Measurements from ENCODE around the gene ZNF217. TPM values are rescaled to one million over a fixed set of nuclear protein-coding genes. Genes with fewer than 3 reads are reported as not detected.

Gene ZNF217
- total and polyA plus RNA-seq, 10 of the 15 experiments (the other 5 are each of a cell fraction or from before 2014, with no cell fraction given) = 8.5 to 76.6 (median 40.6) TPM

DNA sequence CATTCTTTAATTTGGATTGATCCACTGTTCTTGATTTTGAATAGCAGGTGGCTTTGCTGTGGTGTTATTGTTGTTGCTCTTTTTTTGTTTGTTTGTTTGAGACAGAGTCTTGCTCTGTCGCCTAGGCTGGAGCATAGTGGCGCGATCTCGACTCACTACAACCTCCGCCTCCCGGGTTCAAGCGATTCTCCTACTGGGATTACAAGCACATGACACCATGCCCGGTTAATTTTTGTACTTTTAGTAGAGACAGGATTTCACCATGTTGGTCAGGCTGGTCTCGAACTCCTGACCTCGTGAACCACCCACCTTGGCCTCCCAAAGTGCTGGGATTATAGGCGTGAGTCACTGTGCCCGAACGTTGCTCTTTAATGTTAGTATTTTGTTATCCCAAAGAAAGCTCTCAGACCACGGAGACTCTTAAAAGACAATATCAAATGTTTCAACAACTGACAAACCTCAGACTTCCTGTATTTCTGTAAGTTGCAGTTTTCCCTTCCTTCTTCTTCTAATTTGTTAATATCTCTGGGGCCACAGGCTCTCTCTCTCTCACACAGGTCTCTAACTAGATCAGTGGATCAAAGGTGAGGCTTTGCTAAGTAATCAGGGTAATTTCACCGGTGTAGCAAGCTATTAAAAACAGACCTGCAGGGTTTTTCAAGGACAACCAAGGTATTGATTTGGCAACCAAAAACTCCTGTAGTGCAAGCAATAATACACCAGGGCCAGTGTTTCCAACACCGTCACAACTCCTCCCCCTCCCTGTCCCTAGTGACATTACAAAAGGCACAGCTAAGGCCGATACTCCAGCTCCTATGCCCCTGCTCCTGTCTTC is 48.8 kb upstream of the ZNF217 start (continued):
- TF ChIP-seq ETV6 (conservative IDR thresholded peaks at IDR 0.05 in 1 of 2, IDR thresholded peaks at IDR 0.05 in 1 of 2; ENCODE audit: borderline replicate concordance in 1 of 2, low read depth in 1 of 2) = peak in 1 of 2 experiments; percentile 18; a peak in 1 of 4 replicates
- TF ChIP-seq MTA2 (IDR thresholded peaks at IDR 0.05; ENCODE audit: low read depth) = peak; percentile 44
- TF ChIP-seq POLR2AphosphoS5 (IDR thresholded peaks at IDR 0.05; ENCODE audit: low read length) = no peak
- no peak for TF ChIP-seq RFX5 (IDR thresholded peaks at IDR 0.05; ENCODE audit: low read depth, low read length)
- TF ChIP-seq, protein P1, sequence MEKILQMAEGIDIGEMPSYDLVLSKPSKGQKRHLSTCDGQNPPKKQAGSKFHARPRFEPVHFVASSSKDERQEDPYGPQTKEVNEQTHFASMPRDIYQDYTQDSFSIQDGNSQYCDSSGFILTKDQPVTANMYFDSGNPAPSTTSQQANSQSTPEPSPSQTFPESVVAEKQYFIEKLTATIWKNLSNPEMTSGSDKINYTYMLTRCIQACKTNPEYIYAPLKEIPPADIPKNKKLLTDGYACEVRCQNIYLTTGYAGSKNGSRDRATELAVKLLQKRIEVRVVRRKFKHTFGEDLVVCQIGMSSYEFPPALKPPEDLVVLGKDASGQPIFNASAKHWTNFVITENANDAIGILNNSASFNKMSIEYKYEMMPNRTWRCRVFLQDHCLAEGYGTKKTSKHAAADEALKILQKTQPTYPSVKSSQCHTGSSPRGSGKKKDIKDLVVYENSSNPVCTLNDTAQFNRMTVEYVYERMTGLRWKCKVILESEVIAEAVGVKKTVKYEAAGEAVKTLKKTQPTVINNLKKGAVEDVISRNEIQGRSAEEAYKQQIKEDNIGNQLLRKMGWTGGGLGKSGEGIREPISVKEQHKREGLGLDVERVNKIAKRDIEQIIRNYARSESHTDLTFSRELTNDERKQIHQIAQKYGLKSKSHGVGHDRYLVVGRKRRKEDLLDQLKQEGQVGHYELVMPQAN (conservative IDR thresholded peaks at IDR 0.05) = peak; percentile 61
- TF ChIP-seq PML (IDR thresholded peaks at IDR 0.05; ENCODE audit: low read length) = no peak
- peak; percentile 42; the same call in 1 of the 2 replicates for TF ChIP-seq GATAD2B (conservative IDR thresholded peaks at IDR 0.05; ENCODE audit: low read depth)
- TF ChIP-seq, protein P2, sequence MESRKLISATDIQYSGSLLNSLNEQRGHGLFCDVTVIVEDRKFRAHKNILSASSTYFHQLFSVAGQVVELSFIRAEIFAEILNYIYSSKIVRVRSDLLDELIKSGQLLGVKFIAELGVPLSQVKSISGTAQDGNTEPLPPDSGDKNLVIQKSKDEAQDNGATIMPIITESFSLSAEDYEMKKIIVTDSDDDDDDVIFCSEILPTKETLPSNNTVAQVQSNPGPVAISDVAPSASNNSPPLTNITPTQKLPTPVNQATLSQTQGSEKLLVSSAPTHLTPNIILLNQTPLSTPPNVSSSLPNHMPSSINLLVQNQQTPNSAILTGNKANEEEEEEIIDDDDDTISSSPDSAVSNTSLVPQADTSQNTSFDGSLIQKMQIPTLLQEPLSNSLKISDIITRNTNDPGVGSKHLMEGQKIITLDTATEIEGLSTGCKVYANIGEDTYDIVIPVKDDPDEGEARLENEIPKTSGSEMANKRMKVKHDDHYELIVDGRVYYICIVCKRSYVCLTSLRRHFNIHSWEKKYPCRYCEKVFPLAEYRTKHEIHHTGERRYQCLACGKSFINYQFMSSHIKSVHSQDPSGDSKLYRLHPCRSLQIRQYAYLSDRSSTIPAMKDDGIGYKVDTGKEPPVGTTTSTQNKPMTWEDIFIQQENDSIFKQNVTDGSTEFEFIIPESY (IDR thresholded peaks at IDR 0.05) = no peak; the same call in 1 of the 2 replicates
- TF ChIP-seq, protein P3, sequence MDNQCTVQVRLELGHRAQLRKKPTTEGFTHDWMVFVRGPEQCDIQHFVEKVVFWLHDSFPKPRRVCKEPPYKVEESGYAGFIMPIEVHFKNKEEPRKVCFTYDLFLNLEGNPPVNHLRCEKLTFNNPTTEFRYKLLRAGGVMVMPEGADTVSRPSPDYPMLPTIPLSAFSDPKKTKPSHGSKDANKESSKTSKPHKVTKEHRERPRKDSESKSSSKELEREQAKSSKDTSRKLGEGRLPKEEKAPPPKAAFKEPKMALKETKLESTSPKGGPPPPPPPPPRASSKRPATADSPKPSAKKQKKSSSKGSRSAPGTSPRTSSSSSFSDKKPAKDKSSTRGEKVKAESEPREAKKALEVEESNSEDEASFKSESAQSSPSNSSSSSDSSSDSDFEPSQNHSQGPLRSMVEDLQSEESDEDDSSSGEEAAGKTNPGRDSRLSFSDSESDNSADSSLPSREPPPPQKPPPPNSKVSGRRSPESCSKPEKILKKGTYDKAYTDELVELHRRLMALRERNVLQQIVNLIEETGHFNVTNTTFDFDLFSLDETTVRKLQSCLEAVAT (IDR thresholded peaks at IDR 0.05) = peak; percentile 18; the same call in 1 of the 2 replicates
- TF ChIP-seq NR2F1 (conservative IDR thresholded peaks at IDR 0.05) = peak; percentile 43
- TF ChIP-seq TCF12 (IDR thresholded peaks at IDR 0.05; ENCODE audit: low read depth, low read length) = no peak
- TF ChIP-seq ZZZ3 (IDR thresholded peaks at IDR 0.05; ENCODE audit: control insufficient read depth, insufficient read length, low read depth) = no peak
- TF ChIP-seq BHLHE40 (IDR thresholded peaks at IDR 0.05; ENCODE audit: borderline replicate concordance in 1 of 2, low read depth in 2 of 2, low read length in 1 of 2) = no peak
- TF ChIP-seq HCFC1 (IDR thresholded peaks at IDR 0.05; ENCODE audit: low read length) = no peak
- TF ChIP-seq NR2C1 (IDR thresholded peaks at IDR 0.05) = peak; percentile 28; the same call in 1 of the 2 replicates
- TF ChIP-seq, protein P4, sequence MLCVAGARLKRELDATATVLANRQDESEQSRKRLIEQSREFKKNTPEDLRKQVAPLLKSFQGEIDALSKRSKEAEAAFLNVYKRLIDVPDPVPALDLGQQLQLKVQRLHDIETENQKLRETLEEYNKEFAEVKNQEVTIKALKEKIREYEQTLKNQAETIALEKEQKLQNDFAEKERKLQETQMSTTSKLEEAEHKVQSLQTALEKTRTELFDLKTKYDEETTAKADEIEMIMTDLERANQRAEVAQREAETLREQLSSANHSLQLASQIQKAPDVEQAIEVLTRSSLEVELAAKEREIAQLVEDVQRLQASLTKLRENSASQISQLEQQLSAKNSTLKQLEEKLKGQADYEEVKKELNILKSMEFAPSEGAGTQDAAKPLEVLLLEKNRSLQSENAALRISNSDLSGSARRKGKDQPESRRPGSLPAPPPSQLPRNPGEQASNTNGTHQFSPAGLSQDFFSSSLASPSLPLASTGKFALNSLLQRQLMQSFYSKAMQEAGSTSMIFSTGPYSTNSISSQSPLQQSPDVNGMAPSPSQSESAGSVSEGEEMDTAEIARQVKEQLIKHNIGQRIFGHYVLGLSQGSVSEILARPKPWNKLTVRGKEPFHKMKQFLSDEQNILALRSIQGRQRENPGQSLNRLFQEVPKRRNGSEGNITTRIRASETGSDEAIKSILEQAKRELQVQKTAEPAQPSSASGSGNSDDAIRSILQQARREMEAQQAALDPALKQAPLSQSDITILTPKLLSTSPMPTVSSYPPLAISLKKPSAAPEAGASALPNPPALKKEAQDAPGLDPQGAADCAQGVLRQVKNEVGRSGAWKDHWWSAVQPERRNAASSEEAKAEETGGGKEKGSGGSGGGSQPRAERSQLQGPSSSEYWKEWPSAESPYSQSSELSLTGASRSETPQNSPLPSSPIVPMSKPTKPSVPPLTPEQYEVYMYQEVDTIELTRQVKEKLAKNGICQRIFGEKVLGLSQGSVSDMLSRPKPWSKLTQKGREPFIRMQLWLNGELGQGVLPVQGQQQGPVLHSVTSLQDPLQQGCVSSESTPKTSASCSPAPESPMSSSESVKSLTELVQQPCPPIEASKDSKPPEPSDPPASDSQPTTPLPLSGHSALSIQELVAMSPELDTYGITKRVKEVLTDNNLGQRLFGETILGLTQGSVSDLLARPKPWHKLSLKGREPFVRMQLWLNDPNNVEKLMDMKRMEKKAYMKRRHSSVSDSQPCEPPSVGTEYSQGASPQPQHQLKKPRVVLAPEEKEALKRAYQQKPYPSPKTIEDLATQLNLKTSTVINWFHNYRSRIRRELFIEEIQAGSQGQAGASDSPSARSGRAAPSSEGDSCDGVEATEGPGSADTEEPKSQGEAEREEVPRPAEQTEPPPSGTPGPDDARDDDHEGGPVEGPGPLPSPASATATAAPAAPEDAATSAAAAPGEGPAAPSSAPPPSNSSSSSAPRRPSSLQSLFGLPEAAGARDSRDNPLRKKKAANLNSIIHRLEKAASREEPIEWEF (IDR thresholded peaks at IDR 0.05; ENCODE audit: insufficient replicate concordance, low read depth, low read length) = peak; percentile 45
- TF ChIP-seq ATF7 (IDR thresholded peaks at IDR 0.05; ENCODE audit: low read depth) = no peak
- TF ChIP-seq NR2C2 (IDR thresholded peaks at IDR 0.05; ENCODE audit: borderline replicate concordance, control insufficient read depth, insufficient read length, low read depth) = no peak
- no peak for TF ChIP-seq POU2F2 (IDR thresholded peaks at IDR 0.05; ENCODE audit: borderline replicate concordance, low read depth, low read length)

Data from GM12878 (cell line).